Measurements from ENCODE around the gene LPP. TPM values are rescaled to one million over a fixed set of nuclear protein-coding genes. Genes with fewer than 3 reads are reported as not detected.
A peak's percentile ranks its signal among the peaks of the same experiment; 100 is the strongest.

LPP gene
- total RNA-seq, 1 donor from 2014 or later: 184 TPM

GRCh38 chr3:188925376-188925775, 771.4 kb downstream of the LPP start:
- Mint-ChIP-seq H3K9me3 (ENCODE audit: unreplicated experiment) (no peaks in the 10 kb centered on the region), H3K27ac (ENCODE audit: unreplicated experiment) (no peak overlapping the region), H3K36me3 (ENCODE audit: unreplicated experiment) (no peaks in the 10 kb centered on the region), H3K4me3 (ENCODE audit: unreplicated experiment) (no peak overlapping the region), H3K27me3 (ENCODE audit: unreplicated experiment) (no peaks in the 10 kb centered on the region), H3K4me1 (ENCODE audit: unreplicated experiment) (no peaks in the 10 kb centered on the region)
- no peak for TF ChIP-seq CTCF (IDR thresholded peaks at IDR 0.05)
- DNase-seq (ENCODE audit: extremely low spot score, unreplicated experiment): no peak

GRCh38 chr3:188926111-188926510, 772.2 kb downstream of the LPP start:
- no peaks in the 10 kb centered on the region for H3K36me3 Mint-ChIP-seq (ENCODE audit: unreplicated experiment)
- no peak for TF ChIP-seq CTCF (IDR thresholded peaks at IDR 0.05)
- no peak for DNase-seq (ENCODE audit: extremely low spot score, unreplicated experiment)
- no peaks in the 10 kb centered on the region for H3K9me3 Mint-ChIP-seq (ENCODE audit: unreplicated experiment)
- H3K27ac Mint-ChIP-seq (ENCODE audit: unreplicated experiment): no peak overlapping the region
- no peaks in the 10 kb centered on the region for H3K4me1 Mint-ChIP-seq (ENCODE audit: unreplicated experiment)
- no peak overlapping the region for H3K4me3 Mint-ChIP-seq (ENCODE audit: unreplicated experiment)
- no peaks in the 10 kb centered on the region for H3K27me3 Mint-ChIP-seq (ENCODE audit: unreplicated experiment)

- H3K27me3 Mint-ChIP-seq (ENCODE audit: unreplicated experiment): no peaks in the 10 kb centered on the region
- H3K4me1 Mint-ChIP-seq (ENCODE audit: unreplicated experiment): peaks cover 1% of the 10 kb centered on the region
- no peak for TF ChIP-seq CTCF (IDR thresholded peaks at IDR 0.05)
- no peaks in the 10 kb centered on the region for H3K9me3 Mint-ChIP-seq (ENCODE audit: unreplicated experiment)
- H3K4me3 Mint-ChIP-seq (ENCODE audit: unreplicated experiment): no peak overlapping the region
- H3K27ac Mint-ChIP-seq (ENCODE audit: unreplicated experiment): no peak overlapping the region
- no peak for DNase-seq (ENCODE audit: extremely low spot score, unreplicated experiment)
- H3K36me3 Mint-ChIP-seq (ENCODE audit: unreplicated experiment): no peaks in the 10 kb centered on the region
These were observed 773.0 kb downstream of the LPP start for GRCh38 chr3:188926741-188927511.

DNA sequence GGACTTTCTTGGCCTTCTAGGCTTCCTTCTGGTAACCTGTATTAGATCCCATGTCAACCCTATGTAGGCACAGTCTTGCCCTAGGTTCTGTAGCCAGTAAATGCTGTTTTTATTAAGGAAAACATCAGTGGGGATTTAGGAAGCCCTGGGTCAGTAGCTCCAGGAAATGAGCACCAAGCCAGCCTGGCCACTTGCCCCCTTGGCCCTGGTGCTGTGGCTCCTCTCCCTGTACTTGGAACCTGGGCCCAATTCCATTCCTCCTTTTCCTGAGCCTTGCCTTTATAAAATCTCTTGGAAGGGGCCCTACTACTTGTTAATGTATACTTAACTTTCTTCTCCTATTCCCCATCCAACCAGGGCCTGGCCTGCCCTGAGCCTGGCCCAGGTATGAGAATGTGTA, 774.0 kb downstream of the LPP start:
- H3K4me3 Mint-ChIP-seq (ENCODE audit: unreplicated experiment): no peak overlapping the region
- TF ChIP-seq CTCF (IDR thresholded peaks at IDR 0.05): no peak
- no peak overlapping the region for H3K27ac Mint-ChIP-seq (ENCODE audit: unreplicated experiment)
- H3K27me3 Mint-ChIP-seq (ENCODE audit: unreplicated experiment): no peaks in the 10 kb centered on the region
- DNase-seq (ENCODE audit: extremely low spot score, unreplicated experiment): no peak
- no peaks in the 10 kb centered on the region for H3K9me3 Mint-ChIP-seq (ENCODE audit: unreplicated experiment)
- no peaks in the 10 kb centered on the region for H3K36me3 Mint-ChIP-seq (ENCODE audit: unreplicated experiment)
- H3K4me1 Mint-ChIP-seq (ENCODE audit: unreplicated experiment): peaks cover 1% of the 10 kb centered on the region

GRCh38 chr3:188929137-188929536, 775.2 kb downstream of the LPP start:
- Mint-ChIP-seq H3K4me1 (ENCODE audit: unreplicated experiment) (peaks cover 1% of the 10 kb centered on the region), H3K27ac (ENCODE audit: unreplicated experiment) (no peak overlapping the region)

More at GRCh38 chr3:188929137-188929536, 775.2 kb downstream of the LPP start:
- Mint-ChIP-seq H3K4me3 (ENCODE audit: unreplicated experiment) (no peak overlapping the region), H3K36me3 (ENCODE audit: unreplicated experiment) (no peaks in the 10 kb centered on the region), H3K9me3 (ENCODE audit: unreplicated experiment) (no peaks in the 10 kb centered on the region), H3K27me3 (ENCODE audit: unreplicated experiment) (no peaks in the 10 kb centered on the region)
- no peak for DNase-seq (ENCODE audit: extremely low spot score, unreplicated experiment)
- peak; percentile 43 for TF ChIP-seq CTCF (IDR thresholded peaks at IDR 0.05)

All from osteocyte (in vitro differentiated cells).